Measurements from ENCODE around the gene PSORS1C2. TPM values are rescaled to one million over a fixed set of nuclear protein-coding genes. Genes with fewer than 3 reads are reported as not detected.
"Not testable (repeated sequence)": the region's sequence is repeated elsewhere in the genome, so short reads cannot be mapped to it uniquely, and the experiment has no call there.

Gene PSORS1C2
- total RNA-seq, 4 donors from 2014 or later, result 5.9 to 63.0 (median 27.8) TPM

DNA sequence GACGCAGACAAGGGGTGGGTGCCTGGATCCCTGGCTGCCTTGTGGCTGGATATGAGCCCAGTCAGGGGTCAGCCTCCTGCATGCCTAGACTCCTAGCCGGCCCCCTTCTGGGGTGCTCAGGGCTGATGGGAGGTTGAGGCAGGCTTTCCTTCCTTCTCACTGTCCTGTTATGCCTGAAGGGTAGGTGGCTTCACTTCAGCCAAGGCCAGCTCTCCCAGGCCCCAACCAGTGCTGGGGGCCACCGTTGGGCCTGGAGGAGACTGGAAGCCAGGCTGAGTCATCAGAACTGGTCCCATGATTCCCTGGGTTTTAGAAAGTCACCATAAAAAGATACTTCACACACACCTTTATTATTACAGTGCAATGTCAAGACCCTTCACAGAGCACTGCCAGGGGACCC, 34.5 kb upstream of the PSORS1C2 start:
- Histone ChIP-seq H3K36me3 (peaks cover 3% of the 10 kb centered on the region), H3K4me3 (no peak overlapping the region), H3K9me3 (no peaks in the 10 kb centered on the region), H3K27ac (no peak overlapping the region), H3K27me3 (no peaks in the 10 kb centered on the region), H3K4me1 (peaks cover under 1% of the 10 kb centered on the region)
- no peak for DNase-seq (ENCODE audit: low spot score in 2 of 2)
- no peak for TF ChIP-seq EP300 (IDR thresholded peaks at IDR 0.05)
- no peak for TF ChIP-seq POLR2AphosphoS5 (IDR thresholded peaks at IDR 0.05)
- no peak for TF ChIP-seq POLR2A (IDR thresholded peaks at IDR 0.05)
- TF ChIP-seq, protein P1, sequence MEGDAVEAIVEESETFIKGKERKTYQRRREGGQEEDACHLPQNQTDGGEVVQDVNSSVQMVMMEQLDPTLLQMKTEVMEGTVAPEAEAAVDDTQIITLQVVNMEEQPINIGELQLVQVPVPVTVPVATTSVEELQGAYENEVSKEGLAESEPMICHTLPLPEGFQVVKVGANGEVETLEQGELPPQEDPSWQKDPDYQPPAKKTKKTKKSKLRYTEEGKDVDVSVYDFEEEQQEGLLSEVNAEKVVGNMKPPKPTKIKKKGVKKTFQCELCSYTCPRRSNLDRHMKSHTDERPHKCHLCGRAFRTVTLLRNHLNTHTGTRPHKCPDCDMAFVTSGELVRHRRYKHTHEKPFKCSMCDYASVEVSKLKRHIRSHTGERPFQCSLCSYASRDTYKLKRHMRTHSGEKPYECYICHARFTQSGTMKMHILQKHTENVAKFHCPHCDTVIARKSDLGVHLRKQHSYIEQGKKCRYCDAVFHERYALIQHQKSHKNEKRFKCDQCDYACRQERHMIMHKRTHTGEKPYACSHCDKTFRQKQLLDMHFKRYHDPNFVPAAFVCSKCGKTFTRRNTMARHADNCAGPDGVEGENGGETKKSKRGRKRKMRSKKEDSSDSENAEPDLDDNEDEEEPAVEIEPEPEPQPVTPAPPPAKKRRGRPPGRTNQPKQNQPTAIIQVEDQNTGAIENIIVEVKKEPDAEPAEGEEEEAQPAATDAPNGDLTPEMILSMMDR (IDR thresholded peaks at IDR 0.05), result no peak
- 53% methylated on average over 2 of the region's 3 CpGs for WGBS

DNA sequence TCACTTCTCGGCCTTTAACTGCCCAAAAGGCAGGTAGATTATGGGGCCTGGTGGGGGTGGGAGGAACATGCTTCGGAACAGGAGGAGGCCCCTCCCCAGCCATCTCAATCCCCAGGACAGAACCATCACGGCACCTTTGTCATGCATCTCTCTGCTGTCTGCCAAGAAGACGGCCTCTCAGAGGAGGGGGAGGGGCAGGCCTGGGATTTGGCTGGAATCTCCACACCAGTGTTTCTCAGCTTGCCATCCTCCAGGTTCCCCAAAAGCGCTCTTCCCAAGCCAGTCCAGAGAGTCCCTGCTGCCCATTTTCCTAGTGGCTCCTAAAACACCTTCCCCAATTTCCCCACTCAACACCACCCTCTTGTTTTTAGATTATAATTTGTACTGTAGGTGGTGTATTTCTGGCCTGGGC, 34.1 kb upstream of the PSORS1C2 start:
- Histone ChIP-seq H3K4me3 (no peak overlapping the region), H3K36me3 (peaks cover 3% of the 10 kb centered on the region), H3K9me3 (no peaks in the 10 kb centered on the region), H3K27me3 (no peaks in the 10 kb centered on the region), H3K27ac (no peak overlapping the region), H3K4me1 (no peaks in the 10 kb centered on the region)
- WGBS, result 80% methylated on average over 5 of the region's 5 CpGs
- DNase-seq (ENCODE audit: low spot score in 2 of 2), result no peak
- no peak for TF ChIP-seq POLR2A (IDR thresholded peaks at IDR 0.05)

DNA sequence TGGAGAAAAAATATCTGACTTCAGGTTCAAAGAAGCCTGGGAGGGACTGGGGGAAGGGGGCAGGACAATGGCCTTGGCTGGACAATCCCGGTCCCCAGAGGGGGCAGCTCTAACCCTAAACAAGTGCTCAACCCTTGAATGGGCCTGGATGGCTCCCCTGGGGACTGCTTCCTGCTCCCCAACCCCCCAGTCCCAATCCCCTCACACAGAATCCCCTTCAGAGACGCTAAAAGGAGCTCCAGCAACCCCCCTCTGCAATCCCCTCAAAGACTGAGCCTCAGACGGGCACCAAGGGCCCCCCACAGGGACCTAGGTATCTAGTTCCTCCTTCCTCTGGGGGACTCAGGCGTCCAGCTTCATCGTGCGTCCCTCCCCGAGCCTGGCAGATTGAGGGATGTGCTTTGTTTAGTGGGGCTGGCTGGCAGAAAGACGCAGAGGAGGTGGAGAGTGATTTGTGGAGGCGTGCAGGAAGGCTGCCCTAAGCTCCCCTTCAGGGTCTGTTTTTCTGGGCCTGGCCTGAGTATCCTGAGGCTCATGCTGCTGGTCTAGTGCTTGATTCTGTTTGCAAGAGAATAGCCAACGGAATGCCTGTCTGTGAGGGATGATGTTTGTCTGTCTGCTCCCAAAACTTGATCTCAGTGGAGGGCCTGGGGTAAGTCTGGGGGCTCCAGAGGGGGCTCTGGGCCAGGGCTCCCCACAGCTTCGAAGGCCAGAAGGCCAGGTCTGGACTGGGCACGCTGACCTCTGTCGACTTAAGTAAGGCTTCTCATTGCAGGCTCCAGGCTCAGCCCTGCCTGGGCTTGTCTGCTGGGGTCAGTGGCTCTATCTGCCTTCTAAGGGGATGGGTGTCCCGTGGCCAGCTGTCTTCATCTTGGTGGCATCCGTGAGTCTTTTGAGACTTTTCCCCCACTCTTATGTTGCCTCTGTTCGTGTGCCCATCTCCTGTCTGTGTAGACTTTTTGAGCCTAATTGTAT, 33.4 kb upstream of the PSORS1C2 start:
- 65% methylated on average over 13 of the region's 16 CpGs for WGBS
- Histone ChIP-seq H3K4me3 (no peak overlapping the region), H3K36me3 (peaks cover 3% of the 10 kb centered on the region), H3K4me1 (no peaks in the 10 kb centered on the region), H3K27me3 (no peaks in the 10 kb centered on the region), H3K9me3 (no peaks in the 10 kb centered on the region), H3K27ac (no peak overlapping the region)
- TF ChIP-seq POLR2A (IDR thresholded peaks at IDR 0.05) (no peak), POLR2AphosphoS5 (IDR thresholded peaks at IDR 0.05) (no peak), EP300 (IDR thresholded peaks at IDR 0.05) (no peak)
- TF ChIP-seq, protein P1 (IDR thresholded peaks at IDR 0.05), result no peak
- DNase-seq (ENCODE audit: low spot score in 2 of 2), result no peak

DNA sequence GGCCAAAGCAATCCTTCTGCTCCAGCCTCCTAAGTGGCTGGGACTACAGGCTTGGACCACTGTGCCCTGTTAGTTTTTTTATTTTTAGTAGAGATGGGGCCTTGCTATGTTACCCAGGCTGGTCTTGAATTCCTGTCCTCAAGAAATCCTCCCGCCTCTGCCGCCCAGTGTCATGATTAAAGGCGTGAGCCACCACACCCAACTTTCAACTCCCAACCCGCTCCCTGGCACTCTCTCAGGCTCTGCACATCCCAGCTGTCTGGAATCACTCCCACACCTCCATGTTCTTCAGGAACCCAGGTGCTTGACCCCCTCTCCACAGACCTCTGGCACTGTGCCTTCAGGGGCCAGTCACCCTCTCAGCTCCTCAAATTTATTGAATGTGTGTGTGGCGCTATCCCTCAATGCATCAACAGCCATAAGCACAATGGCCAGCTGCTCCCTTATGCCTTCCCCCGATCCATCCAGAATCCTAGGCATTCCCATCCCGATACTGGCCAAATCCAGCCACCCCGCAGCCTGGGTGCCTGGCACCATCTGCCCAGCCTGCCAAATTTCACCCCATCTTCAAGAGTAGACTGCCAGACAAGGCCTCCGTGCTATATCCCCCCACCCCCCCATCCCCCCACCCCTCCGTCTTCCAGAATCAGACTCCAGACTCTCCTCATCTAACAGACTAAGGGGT, 32.3 kb upstream of the PSORS1C2 start:
- 81% methylated on average over 10 of the region's 10 CpGs for WGBS
- no peaks in the 10 kb centered on the region for H3K27me3 ChIP-seq

DNA sequence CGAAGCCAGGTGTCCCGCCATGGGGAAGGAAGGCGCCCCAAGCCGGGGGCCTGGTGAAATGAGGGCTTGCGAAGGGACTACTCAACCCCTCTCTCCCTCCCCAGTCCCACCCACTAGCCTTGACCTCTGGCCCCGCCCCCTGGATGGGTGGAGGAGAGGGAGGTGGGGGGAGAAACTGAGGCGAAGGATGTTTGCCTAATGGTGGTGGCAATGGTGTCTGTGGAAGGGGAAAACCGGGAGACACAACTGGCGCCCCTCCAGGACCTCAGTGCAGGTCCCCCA, 31.7 kb upstream of the PSORS1C2 start, which contains the start of gene POU5F1:
POU5F1 (minus strand) TSS at position 83 of the 282 bp plus-strand sequence; CDS start at position 21, 62 bp downstream.
- no peaks in the 10 kb centered on the region for H3K9me3 ChIP-seq
- DNase-seq (ENCODE audit: low spot score in 2 of 2), result no peak
- peaks cover 3% of the 10 kb centered on the region for H3K36me3 ChIP-seq
- TF ChIP-seq POLR2A (IDR thresholded peaks at IDR 0.05), result no peak
- TF ChIP-seq, protein P1 (IDR thresholded peaks at IDR 0.05), result no peak
- no peak for TF ChIP-seq EP300 (IDR thresholded peaks at IDR 0.05)
- TF ChIP-seq POLR2AphosphoS5 (IDR thresholded peaks at IDR 0.05), result no peak
- H3K4me1 ChIP-seq, result no peaks in the 10 kb centered on the region
- 81% methylated on average over 9 of the region's 9 CpGs for WGBS
- H3K4me3 ChIP-seq, result no peak within 1 kb of the TSS
- no peaks in the 10 kb centered on the region for H3K27me3 ChIP-seq
- H3K27ac ChIP-seq, result no peak within 1 kb of the TSS

More for the DNA sequence above, 32.3 kb upstream of the PSORS1C2 start:
- DNase-seq (ENCODE audit: low spot score in 2 of 2), result no peak
- H3K9me3 ChIP-seq, result no peaks in the 10 kb centered on the region
- no peak overlapping the region for H3K4me3 ChIP-seq
- no peak overlapping the region for H3K27ac ChIP-seq
- no peak for TF ChIP-seq POLR2A (IDR thresholded peaks at IDR 0.05)
- TF ChIP-seq EP300 (IDR thresholded peaks at IDR 0.05), result no peak
- TF ChIP-seq POLR2AphosphoS5 (IDR thresholded peaks at IDR 0.05), result no peak
- TF ChIP-seq, protein P1 (IDR thresholded peaks at IDR 0.05), result no peak
- peaks cover 3% of the 10 kb centered on the region for H3K36me3 ChIP-seq
- no peaks in the 10 kb centered on the region for H3K4me1 ChIP-seq

DNA sequence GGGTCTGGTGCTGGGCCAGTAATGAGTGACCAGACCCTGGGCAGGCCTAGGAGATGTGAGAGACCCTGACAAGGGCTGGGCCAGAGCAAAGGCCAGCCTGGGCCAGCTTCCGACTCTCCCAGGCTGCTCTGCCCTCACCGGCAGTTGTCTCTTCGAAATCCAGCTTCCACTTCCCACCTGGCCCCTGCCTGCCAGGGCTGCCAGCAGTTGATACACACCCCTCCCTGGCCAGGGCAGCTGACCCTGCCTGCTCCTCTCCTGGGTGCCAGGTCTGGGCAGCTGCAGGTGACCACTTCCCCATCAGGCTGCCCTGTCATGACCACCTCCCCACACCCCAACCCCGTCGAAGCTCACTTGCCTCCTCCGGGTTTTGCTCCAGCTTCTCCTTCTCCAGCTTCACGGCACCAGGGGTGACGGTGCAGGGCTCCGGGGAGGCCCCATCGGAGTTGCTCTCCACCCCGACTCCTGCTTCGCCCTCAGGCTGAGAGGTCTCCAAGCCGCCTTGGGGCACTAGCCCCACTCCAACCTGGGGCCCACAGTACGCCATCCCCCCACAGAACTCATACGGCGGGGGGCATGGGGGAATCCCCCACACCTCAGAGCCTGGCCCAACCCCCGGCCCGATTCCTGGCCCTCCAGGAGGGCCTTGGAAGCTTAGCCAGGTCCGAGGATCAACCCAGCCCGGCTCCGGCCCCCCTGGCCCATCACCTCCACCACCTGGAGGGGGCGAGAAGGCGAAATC, 31.2 kb upstream of the PSORS1C2 start:
- H3K4me1 ChIP-seq, H3K27ac ChIP-seq: not testable (repeated sequence)
- 73% methylated on average over 23 of the region's 23 CpGs for WGBS

More for the DNA sequence above, 31.2 kb upstream of the PSORS1C2 start:
- not testable (repeated sequence) for DNase-seq (ENCODE audit: low spot score in 2 of 2); H3K9me3 ChIP-seq; H3K4me3 ChIP-seq; H3K27me3 ChIP-seq; H3K36me3 ChIP-seq

Data from suprapubic skin (tissue), 4 donors.